GM21423 (cell line): ENCODE results near the gene FKBP6.
"Not testable (repeated sequence)": the region's sequence is repeated elsewhere in the genome, so short reads cannot be mapped to it uniquely, and the experiment has no call there.

Experiments
- ATAC-seq: cut with Tn5 transposase; IDR thresholded peaks from one replicate; pipeline ENCODE4 v1.9.1; 2021; ENCODE audit warnings: mild to moderate bottlenecking, moderate library complexity; ENCODE audit not compliant: unreplicated experiment

The FKBP6 gene, protein sequence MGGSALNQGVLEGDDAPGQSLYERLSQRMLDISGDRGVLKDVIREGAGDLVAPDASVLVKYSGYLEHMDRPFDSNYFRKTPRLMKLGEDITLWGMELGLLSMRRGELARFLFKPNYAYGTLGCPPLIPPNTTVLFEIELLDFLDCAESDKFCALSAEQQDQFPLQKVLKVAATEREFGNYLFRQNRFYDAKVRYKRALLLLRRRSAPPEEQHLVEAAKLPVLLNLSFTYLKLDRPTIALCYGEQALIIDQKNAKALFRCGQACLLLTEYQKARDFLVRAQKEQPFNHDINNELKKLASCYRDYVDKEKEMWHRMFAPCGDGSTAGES

DNA sequence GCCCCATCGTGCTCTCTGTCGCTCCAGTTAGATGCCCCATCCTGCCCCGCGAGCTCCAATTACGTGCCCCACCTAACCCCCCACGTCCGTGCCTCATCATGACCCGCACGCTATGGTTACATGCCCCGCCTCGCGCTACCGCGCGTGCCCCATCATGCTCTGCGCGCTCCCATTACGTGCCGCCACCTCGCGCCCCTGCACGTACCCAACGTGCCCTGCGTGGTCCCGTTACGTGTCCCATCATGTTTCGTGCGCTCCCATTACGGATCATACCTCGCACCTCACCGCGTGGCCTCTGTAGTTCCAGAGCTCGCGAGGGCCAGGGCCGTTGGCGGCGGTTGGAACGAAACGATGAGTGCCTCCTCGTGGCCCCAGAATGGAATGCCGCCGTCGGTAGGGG, at the start of gene FKBP6, which contains the start of gene TRIM50:
TSS of gene FKBP6 (plus strand) at position 240 of the 400 bp plus-strand sequence. CDS start 268 bp downstream, outside the sequence.
TSS of gene TRIM50 (minus strand) at position 161 of the 400 bp plus-strand sequence. CDS start 3,295 bp downstream, outside the sequence.
- ATAC-seq: not testable (repeated sequence)

DNA sequence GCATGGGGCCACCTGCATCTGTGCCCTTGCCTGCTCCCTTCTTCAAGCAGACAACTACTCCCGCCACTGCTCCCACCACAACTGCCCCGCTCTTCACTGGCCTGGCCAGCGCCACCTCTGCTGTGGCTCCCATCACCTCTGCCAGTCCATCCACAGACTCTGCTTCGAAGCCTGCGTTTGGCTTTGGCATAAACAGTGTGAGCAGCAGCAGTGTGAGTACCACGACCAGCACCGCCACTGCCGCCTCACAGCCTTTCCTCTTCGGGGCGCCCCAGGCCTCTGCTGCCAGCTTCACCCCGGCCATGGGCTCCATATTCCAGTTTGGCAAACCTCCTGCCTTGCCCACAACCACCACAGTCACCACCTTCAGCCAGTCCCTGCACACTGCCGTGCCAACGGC, 30.7 kb upstream of the FKBP6 start:
- ATAC-seq: not testable (repeated sequence)

DNA sequence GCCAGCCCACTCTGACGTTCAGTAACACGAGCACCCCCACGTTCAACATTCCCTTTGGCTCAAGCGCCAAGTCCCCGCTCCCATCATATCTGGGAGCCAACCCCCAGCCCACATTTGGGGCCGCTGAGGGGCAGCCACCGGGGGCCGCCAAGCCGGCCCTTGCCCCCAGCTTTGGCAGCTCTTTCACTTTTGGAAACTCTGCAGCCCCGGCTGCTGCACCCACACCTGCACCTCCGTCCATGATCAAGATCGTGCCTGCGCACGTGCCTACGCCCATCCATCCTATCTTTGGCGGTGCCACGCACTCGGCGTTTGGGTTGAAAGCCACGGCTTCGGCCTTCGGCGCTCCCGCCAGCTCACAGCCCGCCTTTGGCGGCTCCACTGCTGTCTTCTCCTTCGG, 30.3 kb upstream of the FKBP6 start:
- not testable (repeated sequence) for ATAC-seq

DNA sequence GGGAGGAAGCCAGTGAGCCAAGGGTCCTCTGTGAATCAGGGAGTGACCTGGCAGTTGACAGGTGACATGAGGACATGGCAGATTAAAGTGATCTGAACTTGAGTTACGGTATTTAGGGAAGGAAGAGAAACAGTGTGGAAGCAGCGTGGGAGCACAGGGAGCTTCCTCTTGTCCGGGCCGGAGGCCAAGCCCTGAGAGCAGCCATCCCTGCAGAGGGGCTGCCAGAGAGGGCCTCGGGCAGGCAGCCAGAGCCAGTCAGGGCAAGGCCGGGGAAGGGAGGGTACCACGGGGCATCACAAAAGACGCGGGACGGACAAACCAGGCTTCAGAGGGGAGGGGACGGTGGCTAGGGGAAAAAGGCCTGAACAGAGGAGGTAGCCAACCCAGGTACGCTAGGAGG, 28.1 kb upstream of the FKBP6 start:
- not testable (repeated sequence) for ATAC-seq

DNA sequence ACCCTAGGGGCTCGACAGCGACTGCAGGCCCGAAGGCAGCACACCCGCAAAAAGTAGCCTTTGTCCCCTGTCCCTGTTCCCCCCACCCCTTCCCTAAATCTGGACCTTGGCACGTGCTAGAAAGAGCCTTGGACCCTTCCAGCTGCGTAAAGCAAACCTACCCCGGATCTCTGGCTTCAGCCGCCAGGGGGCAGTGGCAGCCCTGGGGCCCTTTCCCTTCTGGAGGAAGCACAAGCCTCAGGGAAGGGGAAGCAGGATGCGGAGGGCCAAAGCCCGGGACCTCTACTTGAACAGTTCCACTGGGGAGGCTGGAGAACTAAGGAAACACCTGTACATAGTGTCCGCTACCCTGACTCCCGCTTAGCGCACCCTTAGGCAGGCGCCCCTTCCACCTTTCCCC, 26.9 kb upstream of the FKBP6 start:
- not testable (repeated sequence) for ATAC-seq

DNA sequence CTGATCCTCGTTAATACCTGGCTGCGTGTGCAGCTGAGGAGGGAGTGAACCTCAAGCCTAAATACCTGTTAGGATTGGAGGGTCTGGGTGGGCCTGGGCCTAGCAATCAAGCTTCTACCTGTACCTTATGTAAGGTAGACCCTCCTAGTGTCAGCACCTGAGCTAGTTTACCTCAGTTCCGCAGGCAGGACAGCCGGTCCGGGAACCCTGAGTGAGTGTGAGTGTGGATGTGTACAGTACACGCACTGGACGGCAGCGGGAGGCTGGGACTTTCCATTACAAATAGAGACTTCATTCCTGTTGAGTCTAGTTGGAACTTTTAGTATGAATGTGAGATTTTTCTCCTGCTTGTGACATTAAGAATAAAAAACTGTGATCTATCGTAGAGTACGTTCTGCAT, 25.1 kb upstream of the FKBP6 start:
- ATAC-seq: not testable (repeated sequence)

DNA sequence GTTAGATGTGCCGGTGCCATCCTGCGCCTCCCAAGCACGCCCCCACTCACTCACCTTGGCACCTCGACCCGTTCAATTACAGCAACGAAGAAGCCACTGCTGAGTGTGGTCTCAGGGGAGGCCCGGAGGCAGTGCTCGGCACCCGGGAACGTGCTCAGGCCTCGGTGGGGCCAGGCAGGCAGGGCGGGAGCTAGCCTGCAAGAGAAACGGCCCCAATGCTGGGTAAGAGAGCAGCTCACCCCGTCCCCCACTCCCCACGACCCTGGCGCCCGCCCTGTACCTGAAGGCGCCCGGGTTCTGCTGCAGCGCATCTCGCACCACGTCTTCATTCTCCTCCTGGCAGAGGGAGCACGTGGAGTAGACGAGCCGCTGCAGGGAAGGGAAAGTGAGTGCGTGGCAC, 24.4 kb upstream of the FKBP6 start:
- no peak for ATAC-seq

DNA sequence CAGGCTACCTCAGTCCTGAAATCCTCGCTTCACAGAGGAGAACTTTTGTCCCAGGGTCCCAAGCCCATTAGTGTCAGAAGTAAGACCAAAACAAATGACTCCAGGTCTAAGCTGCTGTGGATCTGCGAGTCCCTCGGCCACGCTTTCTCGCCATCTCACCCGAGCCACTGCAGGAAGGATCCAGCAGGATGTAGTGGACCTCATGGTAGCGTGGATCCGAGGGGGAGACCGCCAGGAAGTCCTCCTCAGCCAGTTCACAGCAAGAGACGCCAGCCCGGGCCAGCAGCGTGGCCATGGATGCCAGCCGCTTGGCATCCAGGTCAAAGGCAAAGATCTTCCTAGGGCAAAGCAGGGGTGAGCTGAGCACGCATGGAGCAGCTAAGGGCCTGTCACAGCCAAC, 23.9 kb upstream of the FKBP6 start:
- ATAC-seq: no peak

DNA sequence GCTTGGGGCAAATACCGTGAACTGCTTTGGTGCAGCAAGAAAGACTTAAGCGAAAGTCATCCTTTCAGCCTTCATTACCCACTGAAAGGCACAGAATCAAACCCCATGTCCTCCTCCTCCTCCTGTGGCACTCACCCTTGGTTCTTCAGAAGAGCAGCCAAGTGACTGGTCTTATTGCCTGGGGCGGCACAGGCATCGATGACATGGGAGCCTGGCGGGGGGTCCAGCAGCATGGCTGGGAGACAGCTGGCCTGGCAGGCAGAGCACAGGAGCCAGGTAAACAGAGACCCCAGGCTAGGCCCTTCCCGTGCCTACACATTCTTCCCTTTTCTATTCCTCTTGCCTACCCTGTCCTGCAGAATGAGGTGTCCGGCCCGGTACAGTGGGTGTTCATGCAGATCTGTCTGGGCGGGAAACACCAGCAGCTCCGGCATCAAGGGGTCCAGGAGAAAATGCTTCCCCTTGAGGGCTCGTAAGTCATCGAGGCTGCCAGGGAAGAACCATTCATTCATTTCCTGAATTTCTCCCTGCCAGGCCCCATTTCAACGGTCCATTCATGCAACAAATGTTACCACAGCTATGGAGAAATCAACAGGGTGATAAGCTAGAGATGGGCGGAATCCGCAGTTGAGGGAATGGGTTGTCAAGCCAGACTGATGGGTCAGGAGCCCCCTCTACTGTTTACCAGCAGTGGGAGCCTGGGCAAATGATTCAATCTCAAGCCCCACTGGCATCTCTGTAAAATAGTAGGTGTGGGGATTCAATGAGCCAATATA, 23.2 kb upstream of the FKBP6 start:
- ATAC-seq: not testable (repeated sequence)

DNA sequence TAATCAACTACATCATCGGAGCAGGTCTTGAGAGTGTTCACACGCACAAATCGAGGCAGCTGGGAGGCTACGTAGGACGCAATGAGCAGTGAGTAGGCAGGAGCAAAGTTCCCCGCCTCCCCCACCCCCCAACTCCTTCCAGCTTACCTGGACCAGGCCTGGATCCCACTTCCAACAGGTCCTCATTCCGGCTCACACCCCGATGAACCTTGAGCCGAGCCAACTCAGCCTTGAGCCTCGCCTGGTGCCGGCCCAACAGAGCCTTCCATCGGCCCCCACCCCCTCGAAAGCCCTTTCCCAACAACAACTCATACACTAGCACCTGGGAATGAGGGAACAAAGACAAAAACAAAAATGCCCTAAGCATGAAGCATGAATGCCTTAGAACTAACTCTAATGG, 20.5 kb upstream of the FKBP6 start:
- ATAC-seq: no peak

DNA sequence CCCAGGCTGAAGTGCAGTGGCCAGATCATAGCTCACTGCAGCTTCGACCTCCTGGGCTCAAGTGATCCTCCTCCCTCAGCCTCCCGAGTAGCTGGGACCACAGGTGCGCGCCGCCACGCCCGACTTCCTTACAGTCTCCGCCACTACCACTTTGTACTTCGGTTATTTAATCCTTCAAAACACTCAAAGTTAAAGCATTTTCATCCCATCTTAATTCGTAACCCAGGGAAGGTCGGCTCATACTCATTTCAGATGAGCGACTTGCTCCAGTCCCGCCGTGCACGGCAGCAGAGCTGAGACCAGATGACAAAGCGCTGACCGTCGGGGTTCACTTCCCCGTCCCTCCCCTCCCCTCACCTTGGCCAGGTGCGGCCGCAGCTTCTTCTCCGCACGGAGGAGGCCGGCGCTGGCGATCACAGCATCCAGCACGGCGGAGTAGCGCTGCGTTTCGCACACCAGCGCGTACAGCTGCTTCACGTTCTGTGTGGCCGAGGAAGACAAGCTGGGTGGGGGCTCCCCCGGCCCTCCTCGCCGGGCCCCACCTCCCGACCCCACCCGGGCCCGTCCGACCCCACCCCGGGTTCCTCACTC, 19.8 kb upstream of the FKBP6 start:
- peak; percentile 39 for ATAC-seq

DNA sequence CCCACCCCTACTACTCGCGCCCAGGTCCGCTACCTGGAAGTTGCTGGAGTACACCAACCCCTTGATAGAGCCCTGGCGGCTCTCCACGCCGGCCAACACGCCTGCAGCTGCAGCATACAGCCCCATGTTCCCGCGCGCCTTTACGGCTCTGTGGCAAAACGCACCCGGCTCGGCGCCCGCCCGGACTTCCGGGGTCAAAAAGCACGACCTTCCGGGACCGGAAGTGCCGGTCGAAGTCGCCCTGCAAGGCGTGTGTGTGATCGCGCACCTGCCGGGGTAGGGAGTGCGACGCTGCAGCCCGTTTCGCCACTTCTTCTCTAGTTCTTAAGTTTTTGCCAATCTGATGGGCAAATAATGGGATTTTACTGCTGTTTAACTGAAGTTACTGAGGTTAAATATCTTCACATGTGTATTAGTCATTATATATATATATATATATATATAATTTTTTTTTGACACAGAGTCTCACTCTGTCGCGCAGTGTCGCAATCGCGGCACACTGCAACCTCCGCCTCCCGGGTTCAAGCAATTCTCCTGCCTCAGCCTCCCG, 19.2 kb upstream of the FKBP6 start, which contains the start of gene NSUN5:
TSS of gene NSUN5 (minus strand) at position 162 of the 550 bp plus-strand sequence. CDS start at position 126, 36 bp downstream.
- peak; percentile 89 for ATAC-seq

DNA sequence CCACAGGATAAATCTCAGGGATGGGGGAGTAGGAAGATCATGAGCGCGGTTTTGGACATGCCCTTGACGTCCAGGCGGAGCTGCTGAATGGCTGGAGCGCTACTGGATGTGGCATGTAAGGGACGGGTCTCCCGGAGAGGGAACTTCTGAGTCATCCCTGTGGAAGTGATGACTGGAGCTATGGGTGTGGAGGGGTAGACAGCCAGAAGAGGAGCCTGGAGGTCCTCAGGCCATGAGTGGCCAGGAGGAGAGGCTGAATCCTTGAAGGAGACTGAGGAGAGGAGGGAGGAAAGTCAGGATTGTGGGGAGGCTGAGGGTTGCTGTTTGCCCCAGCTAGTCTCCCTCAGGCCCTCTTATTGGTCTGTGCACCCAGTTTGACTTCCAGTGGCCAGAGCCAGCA, 16.5 kb upstream of the FKBP6 start:
- ATAC-seq: not testable (repeated sequence)

DNA sequence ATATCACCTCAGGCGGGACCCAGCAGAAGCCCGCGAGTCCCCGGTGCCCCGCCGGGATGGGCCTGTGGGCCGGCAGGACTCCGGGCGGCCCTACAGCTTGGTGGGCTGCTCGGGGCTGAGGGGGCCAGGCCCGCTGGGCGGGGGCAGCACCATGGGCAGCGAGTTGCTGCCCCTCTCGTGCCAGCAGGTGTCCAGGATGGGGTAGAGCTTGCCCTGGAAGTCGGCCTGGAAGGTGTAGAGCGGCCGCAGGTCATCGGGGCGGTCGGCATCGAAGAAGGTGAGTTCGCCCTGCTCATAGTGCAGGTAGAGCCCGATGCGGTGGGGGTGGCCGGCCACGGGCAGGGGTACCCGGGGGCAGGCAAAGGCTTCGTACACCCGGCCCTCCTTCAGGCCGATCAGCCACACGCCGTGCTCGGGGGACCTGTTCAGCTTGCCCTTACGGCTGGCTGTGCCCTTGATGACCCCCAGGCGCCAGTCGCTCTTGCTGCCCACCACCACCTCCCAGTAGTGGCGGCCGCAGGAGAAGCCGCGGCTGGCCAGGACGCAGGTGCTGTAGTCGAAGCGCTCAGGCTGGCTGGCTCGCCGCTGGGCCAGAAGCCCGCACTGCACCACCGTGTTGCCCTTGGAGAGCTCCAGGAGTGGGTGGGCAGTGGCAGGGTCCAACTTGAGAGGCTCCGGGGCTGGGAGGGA, 15.0 kb upstream of the FKBP6 start:
- ATAC-seq: no peak

DNA sequence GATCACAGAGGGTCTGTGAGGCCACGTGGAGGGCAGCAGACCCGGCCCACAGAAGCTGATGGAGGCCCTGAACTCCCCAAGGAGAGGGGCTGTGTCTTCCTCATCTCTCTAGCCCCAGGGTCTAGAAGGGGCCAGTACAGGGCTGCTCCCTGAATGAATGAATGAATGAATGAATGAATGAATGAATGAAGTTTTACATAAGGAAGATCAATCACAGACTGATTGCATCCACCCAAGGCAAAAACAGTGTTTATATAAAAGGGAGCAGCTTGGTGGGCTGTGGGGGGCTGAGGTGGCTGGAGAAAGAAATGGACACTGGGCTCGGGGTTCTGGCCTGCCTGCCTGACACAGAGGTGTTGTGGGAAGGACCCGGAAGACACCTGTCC, 14.4 kb upstream of the FKBP6 start:
- no peak for ATAC-seq

DNA sequence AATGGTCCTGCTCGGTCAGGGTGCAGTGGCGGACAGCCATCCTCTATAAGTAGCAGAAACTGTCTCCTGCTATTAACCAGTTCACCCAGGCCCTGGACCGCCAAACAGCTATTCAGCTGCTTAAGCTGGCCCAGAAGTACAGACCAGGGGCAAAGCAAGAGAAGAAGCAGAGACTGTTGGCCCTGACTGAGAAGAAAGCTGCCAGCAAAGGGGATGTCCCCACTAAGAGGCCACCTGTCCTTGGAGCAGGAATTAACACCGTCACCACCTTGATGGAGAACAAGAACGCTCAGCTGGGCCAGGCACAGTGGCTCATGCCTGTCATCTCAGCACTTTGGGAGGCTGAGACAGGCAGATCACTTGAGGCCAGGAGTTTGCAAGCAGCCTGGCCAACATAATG, 13.7 kb upstream of the FKBP6 start:
- no peak for ATAC-seq

DNA sequence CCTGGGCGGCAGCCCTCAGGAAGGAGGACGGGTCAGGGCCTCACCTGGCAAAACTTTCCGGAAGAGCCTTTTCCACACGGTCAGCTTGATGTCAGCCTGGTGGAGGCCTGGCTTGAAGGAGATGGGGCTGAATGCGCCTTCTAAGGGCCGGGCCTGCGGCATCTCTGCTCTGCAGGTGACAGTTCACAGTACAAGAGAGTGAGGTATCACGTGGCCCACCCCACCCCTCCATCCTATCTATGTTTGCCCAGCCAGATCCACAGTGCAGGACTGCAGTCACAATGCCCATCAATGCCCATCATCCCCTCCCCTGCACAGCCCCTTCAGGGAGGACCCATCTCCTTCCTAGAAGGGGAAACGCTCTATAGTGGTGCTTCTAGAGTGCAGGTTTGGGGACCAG, 11.4 kb upstream of the FKBP6 start:
- ATAC-seq: no peak

DNA sequence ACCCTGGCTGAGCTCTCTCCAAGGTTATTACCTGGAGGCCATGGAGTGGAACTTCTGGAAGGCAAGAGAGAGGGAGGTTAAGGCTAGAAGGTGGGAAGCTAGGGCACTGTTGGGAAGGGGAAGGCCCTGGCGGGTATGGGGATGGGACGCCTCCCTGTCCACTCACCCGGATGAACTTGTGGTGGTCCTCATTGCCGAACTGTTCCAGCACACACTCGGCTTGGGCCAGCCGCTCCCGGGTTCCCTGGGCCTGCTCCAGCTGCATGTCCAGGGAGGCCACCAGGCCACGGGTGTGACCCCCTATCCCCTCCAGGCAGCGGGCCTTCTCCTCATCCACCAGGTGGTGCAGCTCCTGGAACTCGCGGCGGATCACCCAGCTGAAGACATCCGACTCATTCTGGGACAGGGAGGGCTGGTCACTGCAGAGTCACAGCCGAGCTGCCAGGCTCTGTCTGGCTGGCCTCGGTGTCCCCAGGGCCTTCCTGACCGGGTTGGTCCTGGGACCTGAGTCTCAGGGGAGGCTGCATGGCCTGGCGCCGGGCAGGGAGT, 9.2 kb upstream of the FKBP6 start:
- not testable (repeated sequence) for ATAC-seq

DNA sequence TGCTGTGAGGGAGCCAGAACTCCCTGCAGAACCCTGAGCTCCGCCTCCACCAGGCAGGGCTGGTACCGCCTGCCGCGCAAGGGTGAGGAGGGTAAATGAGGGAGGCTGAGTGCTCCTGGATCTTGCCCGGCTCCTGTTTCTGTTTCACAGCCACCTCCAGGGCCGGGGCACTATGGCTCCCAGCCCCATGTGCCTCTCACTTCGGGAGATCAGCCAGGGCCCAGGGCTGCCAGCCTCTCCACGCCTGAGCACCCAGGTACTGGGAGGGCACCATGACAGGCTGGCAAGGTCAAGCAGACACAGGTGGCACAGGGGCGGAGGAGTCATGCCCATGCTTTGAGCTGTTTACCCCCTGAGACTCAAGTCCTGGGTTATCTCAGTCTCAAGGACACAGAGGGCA, 8.4 kb upstream of the FKBP6 start:
- not testable (repeated sequence) for ATAC-seq

DNA sequence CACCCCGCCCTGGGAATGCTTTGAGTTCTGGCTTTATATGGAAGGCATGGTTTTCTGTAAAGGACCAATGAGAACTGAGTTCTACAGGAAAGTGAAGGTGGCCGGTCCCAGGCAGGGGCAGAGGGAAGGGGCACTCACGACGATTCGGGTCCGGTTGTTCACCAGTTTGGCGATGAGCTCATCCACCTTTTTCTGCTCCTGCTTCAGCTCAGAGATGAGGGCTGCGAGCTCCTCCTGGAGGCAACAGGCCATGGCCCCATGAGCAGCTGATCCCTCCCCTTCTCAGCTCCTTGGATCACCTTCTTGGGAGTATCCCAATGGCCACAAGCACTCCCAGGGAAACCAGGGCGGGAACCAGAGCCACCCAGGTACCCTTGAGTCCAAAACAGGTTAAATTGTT, 8.0 kb upstream of the FKBP6 start:
- not testable (repeated sequence) for ATAC-seq
